Neural cell (in vitro differentiated cells): Measurements from ENCODE around the gene FOXJ3. TPM values are rescaled to one million over a fixed set of nuclear protein-coding genes. Genes with fewer than 3 reads are reported as not detected.

ENCODE experiments used
- H2AFZ ChIP-seq: fragments of 200-600, 300-800 bp; sonication (generic), shearing (Covaris generic); 2 replicates; pipeline ENCODE4 v1.6.0; 2014; ENCODE audit warnings: low read depth, mild to moderate bottlenecking, antibody characterized with exemption, low read length, moderate library complexity
- H3F3A ChIP-seq: fragments of 200-600 bp; shearing (Covaris generic); 2 replicates; pipeline ENCODE4 v1.6.1; 2016; ENCODE audit warnings: mild to moderate bottlenecking, moderate library complexity, mixed read lengths, antibody characterized with exemption, low read length; ENCODE audit not compliant: insufficient read depth, poor library complexity, severe bottlenecking
- H3K27ac ChIP-seq: fragments of 200-600, 300-800 bp; sonication (generic), shearing (Covaris generic); 2 replicates; pipeline ENCODE4 v1.5.1; 2014; ENCODE audit warnings: mild to moderate bottlenecking, low read length, moderate library complexity
- H3K27me3 ChIP-seq: fragments of 300-800, 200-600 bp; sonication (generic), shearing (Covaris generic); 2 replicates; pipeline ENCODE4 v1.6.0; 2014; ENCODE audit warnings: mild to moderate bottlenecking, low read depth, low read length, moderate library complexity; ENCODE audit not compliant: insufficient read depth
- H3K36me3 ChIP-seq: fragments of 300-800, 200-600 bp; sonication (generic), shearing (Covaris generic); 2 replicates; pipeline ENCODE4 v1.5.1; 2014; ENCODE audit warnings: mild to moderate bottlenecking, antibody characterized with exemption, low read length, moderate library complexity; ENCODE audit not compliant: insufficient read depth
- H3K4me2 ChIP-seq: fragments of 300-800, 200-600 bp; sonication (generic), shearing (Covaris generic); 2 replicates; pipeline ENCODE4 v1.6.0; 2014; ENCODE audit warnings: mild to moderate bottlenecking, low read length
- H3K4me3 ChIP-seq: fragments of 300-800, 200-600 bp; sonication (generic), shearing (Covaris generic); 2 replicates; pipeline ENCODE4 v1.5.1; 2014; ENCODE audit warnings: mild to moderate bottlenecking, low read length, moderate library complexity
- H3K79me2 ChIP-seq: fragments of 200-600 bp; shearing (Covaris generic); replicated peaks from 2 replicates; pipeline ENCODE4 v1.6.0; 2014; ENCODE audit warnings: mild to moderate bottlenecking, low read length, moderate library complexity; ENCODE audit not compliant: insufficient read depth
- H3K9ac ChIP-seq: fragments of 300-800, 200-600 bp; sonication (generic), shearing (Covaris generic); 2 replicates; pipeline ENCODE4 v1.6.1; 2016; ENCODE audit warnings: mild to moderate bottlenecking, low read length, mixed read lengths
- H3K9me2 ChIP-seq: fragments of 200-600 bp; shearing (Covaris generic); 2 replicates; pipeline ENCODE4 v1.6.1; 2016; ENCODE audit warnings: mild to moderate bottlenecking, low read length, mixed read lengths; ENCODE audit not compliant: insufficient read depth
- H3K9me3 ChIP-seq: fragments of 200-600, 300-800 bp; sonication (generic), shearing (Covaris generic); 2 replicates; pipeline ENCODE4 v1.6.1; 2016; ENCODE audit warnings: mild to moderate bottlenecking, mixed run types, low read length, moderate library complexity, mixed read lengths
- H4K20me1 ChIP-seq: fragments of 200-600 bp; shearing (Covaris generic); 2 replicates; pipeline ENCODE4 v1.6.1; 2016; ENCODE audit warnings: mild to moderate bottlenecking, mixed run types; ENCODE audit not compliant: insufficient read depth
- EP300 ChIP-seq: fragments of 450-650 bp; conservative IDR thresholded peaks from 2 replicates; pipeline ENCODE4 v1.6.1; 2014; ENCODE audit warnings: antibody characterized with exemption, mild to moderate bottlenecking, moderate library complexity; ENCODE audit not compliant: poor library complexity, severe bottlenecking
- EZH2 ChIP-seq: fragments of 200-600, 300-800 bp; shearing (Covaris generic), sonication (generic); IDR thresholded peaks from 2 replicates; pipeline ENCODE4 v1.6.1; 2014; ENCODE audit warnings: antibody characterized with exemption, low read length, borderline replicate concordance, mild to moderate bottlenecking; ENCODE audit not compliant: insufficient read depth, poor library complexity, severe bottlenecking
- MXI1 ChIP-seq: fragments of 450-650 bp; conservative IDR thresholded peaks from 2 replicates; pipeline ENCODE4 v1.6.1; 2014; ENCODE audit warnings: antibody characterized with exemption, mild to moderate bottlenecking; ENCODE audit not compliant: poor library complexity, severe bottlenecking
- POLR2AphosphoS5 ChIP-seq: IDR thresholded peaks from 2 replicates; pipeline ENCODE4 v1.6.1; 2012
- RAD21 ChIP-seq: fragments of 450-650 bp; conservative IDR thresholded peaks from 2 replicates; pipeline ENCODE4 v1.6.1; 2014; ENCODE audit warnings: antibody characterized with exemption, mild to moderate bottlenecking, moderate library complexity
- SMC3 ChIP-seq: fragments of 450-650 bp; conservative IDR thresholded peaks from 2 replicates; pipeline ENCODE4 v1.6.1; 2014; ENCODE audit warnings: antibody characterized with exemption, mild to moderate bottlenecking, moderate library complexity; ENCODE audit not compliant: poor library complexity
- TAF1 ChIP-seq: IDR thresholded peaks from 2 replicates; pipeline ENCODE4 v1.6.1; 2012; ENCODE audit warnings: low read depth
- polyA plus RNA-seq: library from polyadenylated mRNA; depleted of rRNA; stranded (reverse); fragments of >200 nt; gene quantifications from 2 replicates; pipeline ENCODE4 v1.2.3, GENCODE V29; 2014
- TF ChIP-seq, protein P1 (sequence below): fragments of 450-650 bp; IDR thresholded peaks from 2 replicates; pipeline ENCODE4 v1.5.1; 2014; ENCODE audit warnings: antibody characterized with exemption, mild to moderate bottlenecking, moderate library complexity; ENCODE audit not compliant: poor library complexity, severe bottlenecking
- TF ChIP-seq, protein P2 (sequence below): IDR thresholded peaks from 2 replicates; pipeline ENCODE4 v1.6.1; 2012; ENCODE audit warnings: borderline replicate concordance

The FOXJ3 gene
- polyA plus RNA-seq, 1 donor from 2014 or later = 36.0 TPM

- H3K79me2 ChIP-seq = peaks cover 10% of the 10 kb centered on the region
- no peak overlapping the region for H3K27ac ChIP-seq
Measured at GRCh38 chr1:42282867-42283583, 52.0 kb downstream of the FOXJ3 start.

GRCh38 chr1:42282024-42282579, 52.9 kb downstream of the FOXJ3 start:
- H3K27ac ChIP-seq = no peak overlapping the region
- peaks cover 10% of the 10 kb centered on the region for H3K79me2 ChIP-seq
- H3K4me2 ChIP-seq = no peak overlapping the region

More at GRCh38 chr1:42282867-42283583, 52.0 kb downstream of the FOXJ3 start:
- no peak overlapping the region for H3K4me3 ChIP-seq
- no peak for TF ChIP-seq EZH2
- TF ChIP-seq, protein P1, sequence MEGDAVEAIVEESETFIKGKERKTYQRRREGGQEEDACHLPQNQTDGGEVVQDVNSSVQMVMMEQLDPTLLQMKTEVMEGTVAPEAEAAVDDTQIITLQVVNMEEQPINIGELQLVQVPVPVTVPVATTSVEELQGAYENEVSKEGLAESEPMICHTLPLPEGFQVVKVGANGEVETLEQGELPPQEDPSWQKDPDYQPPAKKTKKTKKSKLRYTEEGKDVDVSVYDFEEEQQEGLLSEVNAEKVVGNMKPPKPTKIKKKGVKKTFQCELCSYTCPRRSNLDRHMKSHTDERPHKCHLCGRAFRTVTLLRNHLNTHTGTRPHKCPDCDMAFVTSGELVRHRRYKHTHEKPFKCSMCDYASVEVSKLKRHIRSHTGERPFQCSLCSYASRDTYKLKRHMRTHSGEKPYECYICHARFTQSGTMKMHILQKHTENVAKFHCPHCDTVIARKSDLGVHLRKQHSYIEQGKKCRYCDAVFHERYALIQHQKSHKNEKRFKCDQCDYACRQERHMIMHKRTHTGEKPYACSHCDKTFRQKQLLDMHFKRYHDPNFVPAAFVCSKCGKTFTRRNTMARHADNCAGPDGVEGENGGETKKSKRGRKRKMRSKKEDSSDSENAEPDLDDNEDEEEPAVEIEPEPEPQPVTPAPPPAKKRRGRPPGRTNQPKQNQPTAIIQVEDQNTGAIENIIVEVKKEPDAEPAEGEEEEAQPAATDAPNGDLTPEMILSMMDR = no peak
- no peak for TF ChIP-seq SMC3
- TF ChIP-seq MXI1 = no peak
- no peak for TF ChIP-seq TAF1
- TF ChIP-seq POLR2AphosphoS5 = no peak
- TF ChIP-seq EP300 = no peak
- TF ChIP-seq RAD21 = no peak
- TF ChIP-seq, protein P2, sequence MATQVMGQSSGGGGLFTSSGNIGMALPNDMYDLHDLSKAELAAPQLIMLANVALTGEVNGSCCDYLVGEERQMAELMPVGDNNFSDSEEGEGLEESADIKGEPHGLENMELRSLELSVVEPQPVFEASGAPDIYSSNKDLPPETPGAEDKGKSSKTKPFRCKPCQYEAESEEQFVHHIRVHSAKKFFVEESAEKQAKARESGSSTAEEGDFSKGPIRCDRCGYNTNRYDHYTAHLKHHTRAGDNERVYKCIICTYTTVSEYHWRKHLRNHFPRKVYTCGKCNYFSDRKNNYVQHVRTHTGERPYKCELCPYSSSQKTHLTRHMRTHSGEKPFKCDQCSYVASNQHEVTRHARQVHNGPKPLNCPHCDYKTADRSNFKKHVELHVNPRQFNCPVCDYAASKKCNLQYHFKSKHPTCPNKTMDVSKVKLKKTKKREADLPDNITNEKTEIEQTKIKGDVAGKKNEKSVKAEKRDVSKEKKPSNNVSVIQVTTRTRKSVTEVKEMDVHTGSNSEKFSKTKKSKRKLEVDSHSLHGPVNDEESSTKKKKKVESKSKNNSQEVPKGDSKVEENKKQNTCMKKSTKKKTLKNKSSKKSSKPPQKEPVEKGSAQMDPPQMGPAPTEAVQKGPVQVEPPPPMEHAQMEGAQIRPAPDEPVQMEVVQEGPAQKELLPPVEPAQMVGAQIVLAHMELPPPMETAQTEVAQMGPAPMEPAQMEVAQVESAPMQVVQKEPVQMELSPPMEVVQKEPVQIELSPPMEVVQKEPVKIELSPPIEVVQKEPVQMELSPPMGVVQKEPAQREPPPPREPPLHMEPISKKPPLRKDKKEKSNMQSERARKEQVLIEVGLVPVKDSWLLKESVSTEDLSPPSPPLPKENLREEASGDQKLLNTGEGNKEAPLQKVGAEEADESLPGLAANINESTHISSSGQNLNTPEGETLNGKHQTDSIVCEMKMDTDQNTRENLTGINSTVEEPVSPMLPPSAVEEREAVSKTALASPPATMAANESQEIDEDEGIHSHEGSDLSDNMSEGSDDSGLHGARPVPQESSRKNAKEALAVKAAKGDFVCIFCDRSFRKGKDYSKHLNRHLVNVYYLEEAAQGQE = no peak
- H3K27me3 ChIP-seq = no peaks in the 10 kb centered on the region
- no peak overlapping the region for H3K9ac ChIP-seq
- no peaks in the 10 kb centered on the region for H4K20me1 ChIP-seq
- H3K9me3 ChIP-seq = no peaks in the 10 kb centered on the region
- no peak overlapping the region for H3K4me2 ChIP-seq
- no peaks in the 10 kb centered on the region for H3K9me2 ChIP-seq
- no peaks in the 10 kb centered on the region for H3F3A ChIP-seq
- no peaks in the 10 kb centered on the region for H3K36me3 ChIP-seq
- no peak overlapping the region for H2AFZ ChIP-seq

More at GRCh38 chr1:42282024-42282579, 52.9 kb downstream of the FOXJ3 start:
- no peak overlapping the region for H3K4me3 ChIP-seq
- no peaks in the 10 kb centered on the region for H3K9me2 ChIP-seq
- no peak overlapping the region for H3K9ac ChIP-seq
- H4K20me1 ChIP-seq = no peaks in the 10 kb centered on the region
- no peaks in the 10 kb centered on the region for H3K27me3 ChIP-seq
- H3K9me3 ChIP-seq = no peaks in the 10 kb centered on the region
- no peaks in the 10 kb centered on the region for H3K36me3 ChIP-seq
- no peak overlapping the region for H2AFZ ChIP-seq
- TF ChIP-seq MXI1 = no peak
- TF ChIP-seq, protein P2 = no peak
- no peak for TF ChIP-seq EP300
- no peak for TF ChIP-seq POLR2AphosphoS5
- no peak for TF ChIP-seq SMC3
- TF ChIP-seq TAF1 = no peak
- no peak for TF ChIP-seq EZH2
- no peak for TF ChIP-seq RAD21
- TF ChIP-seq, protein P1 = no peak
- no peaks in the 10 kb centered on the region for H3F3A ChIP-seq
